ENCODE measurements around the gene TTC23.
"Not testable (repeated sequence)": the region's sequence is repeated elsewhere in the genome, so short reads cannot be mapped to it uniquely, and the experiment has no call there.

The TTC23 gene

GRCh38 chr15:99197856-99198255, 51.5 kb downstream of the TTC23 start:
- no peak for TF ChIP-seq CTCF (IDR thresholded peaks at IDR 0.05)
- H3K27ac ChIP-seq = no peak overlapping the region

GRCh38 chr15:99192181-99192580, 57.2 kb downstream of the TTC23 start:
- H3K27ac ChIP-seq = not testable (repeated sequence)

GRCh38 chr15:99187936-99188335, 61.4 kb downstream of the TTC23 start:
- no peak overlapping the region for H3K27ac ChIP-seq
- TF ChIP-seq CTCF (IDR thresholded peaks at IDR 0.05) = no peak
- no peak for TF ChIP-seq ZFX (IDR thresholded peaks at IDR 0.05; ENCODE audit: borderline replicate concordance)

GRCh38 chr15:99185414-99186130, 63.8 kb downstream of the TTC23 start:
- TF ChIP-seq ZFX (IDR thresholded peaks at IDR 0.05; ENCODE audit: borderline replicate concordance) (no peak), CTCF (IDR thresholded peaks at IDR 0.05) (no peak)
- H3K27ac ChIP-seq = no peak overlapping the region

- TF ChIP-seq ZFX (IDR thresholded peaks at IDR 0.05; ENCODE audit: borderline replicate concordance) = no peak
- no peak for TF ChIP-seq CTCF (IDR thresholded peaks at IDR 0.05)
Observed at GRCh38 chr15:99182791-99183190, 66.6 kb downstream of the TTC23 start.

GRCh38 chr15:99181545-99181971, 67.8 kb downstream of the TTC23 start:
- no peak overlapping the region for H3K27ac ChIP-seq
- TF ChIP-seq CTCF (IDR thresholded peaks at IDR 0.05) (no peak), ZFX (IDR thresholded peaks at IDR 0.05; ENCODE audit: borderline replicate concordance) (no peak)

More at GRCh38 chr15:99182791-99183190, 66.6 kb downstream of the TTC23 start:
- no peak overlapping the region for H3K27ac ChIP-seq

- TF ChIP-seq ZFX (IDR thresholded peaks at IDR 0.05; ENCODE audit: borderline replicate concordance) (no peak), CTCF (IDR thresholded peaks at IDR 0.05) (no peak)
- H3K27ac ChIP-seq = no peak overlapping the region
Observed at GRCh38 chr15:99180964-99181306, 68.4 kb downstream of the TTC23 start.
